GM18870 (cell line): ENCODE results near the gene GTF2H2C.
"Not testable (repeated sequence)": the region's sequence is repeated elsewhere in the genome, so short reads cannot be mapped to it uniquely, and the experiment has no call there.

ENCODE experiments used
- ATAC-seq: cut with Tn5 transposase; IDR thresholded peaks from one replicate; pipeline ENCODE4 v1.9.1; 2021; ENCODE audit warnings: moderate library complexity; ENCODE audit not compliant: unreplicated experiment

The GTF2H2C gene

GRCh38 chr5:69559908-69560330 lies at the start of gene GTF2H2C:
Gene GTF2H2C, plus strand, starts transcription at chr5:69560191. Its CDS starts 4,942 bp downstream, at chr5:69565133.
- ATAC-seq = peak; percentile 85

- ATAC-seq = no peak
Measured at GRCh38 chr5:69510694-69511093, 49.3 kb upstream of the GTF2H2C start.

GRCh38 chr5:69512740-69513260 lies 47.2 kb upstream of the GTF2H2C start:
- ATAC-seq = no peak

GRCh38 chr5:69515570-69515969 lies 44.4 kb upstream of the GTF2H2C start:
- ATAC-seq = not testable (repeated sequence)

GRCh38 chr5:69516769-69517168 lies 43.2 kb upstream of the GTF2H2C start:
- ATAC-seq = no peak

- ATAC-seq = no peak
Measured at GRCh38 chr5:69517763-69518212, 42.2 kb upstream of the GTF2H2C start.

GRCh38 chr5:69519285-69519684 lies 40.7 kb upstream of the GTF2H2C start:
- ATAC-seq = no peak

GRCh38 chr5:69522035-69522434 lies 38.0 kb upstream of the GTF2H2C start:
- ATAC-seq = no peak

GRCh38 chr5:69525490-69525889 lies 34.5 kb upstream of the GTF2H2C start:
- ATAC-seq = no peak

GRCh38 chr5:69526660-69527059 lies 33.3 kb upstream of the GTF2H2C start:
- ATAC-seq = no peak

GRCh38 chr5:69527128-69527770 lies 32.7 kb upstream of the GTF2H2C start:
- ATAC-seq = no peak

- no peak for ATAC-seq
Measured at GRCh38 chr5:69528035-69528434, 32.0 kb upstream of the GTF2H2C start.

GRCh38 chr5:69528609-69529008 lies 31.4 kb upstream of the GTF2H2C start:
- no peak for ATAC-seq

- no peak for ATAC-seq
Measured at GRCh38 chr5:69530561-69531405, 29.2 kb upstream of the GTF2H2C start.

- no peak for ATAC-seq
Measured at GRCh38 chr5:69531406-69531801, 28.6 kb upstream of the GTF2H2C start.

- not testable (repeated sequence) for ATAC-seq
Measured at GRCh38 chr5:69537911-69538310, 22.1 kb upstream of the GTF2H2C start.

- ATAC-seq = not testable (repeated sequence)
Measured at GRCh38 chr5:69538735-69539134, 21.3 kb upstream of the GTF2H2C start.

- ATAC-seq = not testable (repeated sequence)
Measured at GRCh38 chr5:69541347-69541746, 18.6 kb upstream of the GTF2H2C start.

- not testable (repeated sequence) for ATAC-seq
Measured at GRCh38 chr5:69542838-69543618, 17.0 kb upstream of the GTF2H2C start.

GRCh38 chr5:69544602-69545001 lies 15.4 kb upstream of the GTF2H2C start:
- not testable (repeated sequence) for ATAC-seq
